ENCODE measurements around the gene TEX101. TPM values are rescaled to one million over a fixed set of nuclear protein-coding genes. Genes with fewer than 3 reads are reported as not detected.
A peak's percentile ranks its signal among the peaks of the same experiment; 100 is the strongest.
"Not testable (repeated sequence)": the region's sequence is repeated elsewhere in the genome, so short reads cannot be mapped to it uniquely, and the experiment has no call there.

TEX101 gene
- polyA plus RNA-seq, 1 donor, result not detected

DNA sequence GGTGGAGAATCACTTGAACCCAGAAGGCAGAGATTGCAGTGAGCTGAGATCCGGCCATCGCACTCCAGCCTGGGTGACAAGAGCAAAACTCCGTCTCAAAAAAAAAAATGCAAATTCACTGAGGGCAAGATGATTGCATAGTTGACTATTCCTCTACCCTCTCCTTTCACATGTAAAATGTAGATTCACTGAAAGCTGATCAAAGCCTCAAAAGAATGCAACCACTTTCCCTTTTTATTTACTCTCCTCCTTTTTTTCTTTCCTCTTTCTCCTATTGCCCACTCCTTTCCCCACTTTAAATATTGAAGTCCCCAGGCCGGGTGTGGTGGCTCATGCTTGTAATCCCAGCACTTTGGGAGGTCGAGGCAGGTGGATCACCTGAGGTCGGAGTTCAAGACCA, 6.3 kb downstream of the TEX101 start:
- no peak for DNase-seq

DNA sequence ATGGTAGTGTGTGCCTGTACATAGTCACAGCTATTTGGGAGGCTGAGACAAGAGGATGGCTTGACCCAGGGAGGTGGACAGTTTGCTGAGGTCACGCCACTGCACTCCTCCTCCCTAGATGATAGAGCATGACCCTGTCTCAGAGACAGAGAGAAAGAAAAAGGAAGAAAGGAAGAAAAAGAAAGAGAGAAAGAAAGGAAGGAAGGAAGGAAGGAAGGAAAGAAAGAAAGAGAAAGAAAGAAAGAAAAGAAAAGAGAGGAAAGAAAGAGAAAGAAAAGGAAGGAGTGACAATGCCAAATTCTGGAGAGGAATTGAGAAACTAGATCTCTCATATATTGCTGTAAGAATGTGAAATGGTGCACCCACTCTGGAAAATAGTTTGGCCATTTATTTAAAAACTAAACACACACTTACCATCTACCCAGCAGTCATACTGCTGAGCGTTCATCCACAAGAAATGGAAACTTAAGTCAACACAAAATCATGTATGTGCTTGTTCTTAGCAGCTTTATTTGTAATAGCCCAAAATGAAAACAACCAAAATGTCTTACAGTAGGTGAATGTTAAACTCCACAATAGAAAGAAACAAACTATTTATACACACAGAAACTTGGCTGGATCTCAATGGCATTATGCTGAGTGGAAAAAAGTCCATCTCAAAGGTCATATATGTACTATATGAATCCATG, 7.5 kb downstream of the TEX101 start:
- no peak for DNase-seq

DNA sequence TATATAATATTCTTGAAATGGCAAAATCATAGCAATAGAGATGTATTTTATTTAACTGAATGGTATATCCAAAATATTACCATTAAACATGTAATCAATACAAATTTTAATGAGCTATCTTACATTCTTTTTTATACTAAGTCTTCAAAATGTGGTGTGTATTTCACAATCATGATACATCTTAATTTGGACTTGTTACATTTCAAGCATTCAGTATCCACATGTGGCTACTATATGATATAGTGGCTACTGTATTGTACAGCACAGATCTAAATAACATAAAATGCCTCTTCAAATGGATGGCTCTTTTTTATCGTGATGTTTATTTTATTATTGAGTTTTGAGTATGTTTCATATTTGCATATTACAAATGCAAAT, 8.0 kb downstream of the TEX101 start:
- DNase-seq, result no peak

DNA sequence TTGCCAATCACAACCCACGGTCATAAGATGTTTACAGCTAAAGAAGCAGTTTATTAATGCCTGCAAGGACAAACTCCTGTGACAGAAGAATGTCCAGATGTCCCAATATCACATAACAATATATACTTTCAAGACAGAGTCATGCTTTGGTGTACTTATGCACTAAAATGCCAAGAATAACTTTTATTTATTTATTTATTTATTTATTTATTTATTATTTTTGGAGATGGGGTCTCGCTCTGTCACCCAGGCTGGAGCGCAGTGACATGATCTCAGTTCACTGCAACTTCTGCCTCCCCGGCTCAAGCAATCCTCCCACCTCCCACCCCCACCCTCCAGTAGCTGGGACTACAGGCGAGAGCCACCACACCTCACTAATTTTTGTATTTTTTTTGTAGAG, 9.1 kb downstream of the TEX101 start:
- DNase-seq, result no peak

DNA sequence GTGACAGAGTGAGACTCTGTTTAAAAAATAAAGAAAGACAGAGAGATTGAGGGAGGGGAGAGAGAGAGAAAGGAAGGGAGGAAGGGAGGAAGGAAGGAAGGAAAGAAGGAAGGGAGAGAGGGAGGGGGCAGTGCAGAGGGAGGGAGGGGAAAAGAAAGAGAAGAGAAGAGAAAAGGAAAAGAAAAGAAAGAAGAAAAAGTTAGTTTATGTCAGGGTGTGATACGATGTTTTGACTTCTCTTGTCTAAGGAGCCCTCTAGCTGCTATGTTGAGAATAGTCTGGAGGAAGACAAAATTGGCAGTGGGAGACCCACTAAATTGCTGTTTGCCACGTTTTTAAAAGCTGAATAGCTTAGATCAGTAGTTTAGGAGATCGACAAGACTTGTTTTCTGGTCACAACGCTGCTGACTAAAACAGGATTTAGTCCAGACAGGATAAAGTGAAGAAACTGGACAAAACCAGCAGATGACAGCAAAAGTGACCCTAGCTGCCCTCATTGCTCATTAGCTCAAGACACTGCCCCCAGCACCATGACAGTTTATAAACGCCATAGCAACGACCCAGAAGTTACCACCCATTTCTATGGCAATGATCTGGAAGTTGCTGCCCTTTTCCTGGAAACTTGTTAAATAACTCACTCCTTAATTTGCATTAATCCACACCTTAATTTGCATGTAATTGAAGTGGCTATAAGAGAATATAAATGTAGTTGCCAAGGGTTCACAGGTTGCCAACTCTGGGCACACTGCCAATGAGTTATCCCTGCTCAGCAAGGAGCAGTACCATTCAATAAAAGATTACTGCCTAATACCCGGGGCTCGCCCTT, 11.1 kb downstream of the TEX101 start:
- DNase-seq, result no peak

DNA sequence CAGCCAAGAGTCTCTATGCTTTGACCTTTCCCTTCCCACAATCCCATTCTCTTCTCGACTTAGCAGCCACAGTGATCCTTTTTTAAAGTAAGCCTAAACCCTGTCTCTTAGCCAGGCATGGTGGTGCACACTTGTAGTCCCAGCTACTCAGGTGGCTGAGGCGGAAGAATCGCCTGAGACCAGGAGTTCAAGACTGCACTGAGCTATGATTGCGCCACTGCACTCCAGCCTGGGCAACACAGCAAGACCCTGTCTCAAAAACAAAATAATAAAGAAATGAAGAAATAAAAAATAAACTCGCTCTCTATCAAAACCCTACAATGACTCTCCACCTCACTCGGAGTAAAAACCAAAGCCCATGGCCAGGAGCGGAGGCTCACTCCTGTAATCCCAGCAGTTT, 14.7 kb downstream of the TEX101 start:
- no peak for DNase-seq

DNA sequence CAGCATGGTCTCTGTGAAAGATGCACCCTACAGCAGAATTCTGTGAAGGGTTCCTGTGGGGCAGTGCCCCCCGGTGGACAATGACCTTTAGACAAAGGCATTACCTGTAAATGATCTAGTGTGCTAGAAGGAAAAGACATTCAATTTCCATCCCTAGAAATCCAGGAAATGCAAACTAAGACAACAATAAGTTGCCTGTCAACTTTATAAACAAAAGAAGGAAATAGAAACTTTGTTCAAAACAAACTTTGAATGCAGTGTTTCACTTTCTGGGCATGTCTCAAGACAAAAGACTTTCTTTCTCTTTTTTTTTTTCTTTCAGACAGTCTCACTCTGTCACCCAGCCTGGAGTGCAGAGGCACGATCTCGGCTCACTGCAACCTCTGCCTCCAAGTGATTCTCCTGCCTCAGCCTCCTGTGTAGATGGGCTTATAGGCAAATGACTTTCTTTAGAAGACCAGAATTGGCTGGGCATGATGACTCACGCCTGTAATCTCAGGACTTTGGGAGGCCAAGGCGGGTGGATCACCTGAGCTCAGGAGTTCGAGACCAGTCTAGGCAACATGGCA, 15.5 kb downstream of the TEX101 start:
- no peak for DNase-seq

DNA sequence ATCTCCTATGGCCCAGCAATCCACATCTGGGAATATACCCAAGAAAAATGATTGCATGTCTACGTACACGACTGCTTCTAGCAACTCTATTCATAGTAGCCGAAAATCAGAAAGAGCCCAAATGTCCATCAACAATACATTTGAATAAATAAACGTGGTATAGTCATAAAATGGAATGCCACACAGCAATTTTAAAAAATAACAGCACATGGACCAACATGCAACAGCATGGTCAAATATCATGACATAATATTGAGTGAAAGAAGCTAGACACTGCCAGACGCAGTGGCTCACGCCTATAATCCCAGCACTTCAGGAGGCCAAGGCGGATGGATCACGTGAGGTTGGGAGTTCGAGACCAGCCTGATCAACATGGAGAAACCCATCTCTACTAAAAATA, 16.3 kb downstream of the TEX101 start:
- no peak for DNase-seq

DNA sequence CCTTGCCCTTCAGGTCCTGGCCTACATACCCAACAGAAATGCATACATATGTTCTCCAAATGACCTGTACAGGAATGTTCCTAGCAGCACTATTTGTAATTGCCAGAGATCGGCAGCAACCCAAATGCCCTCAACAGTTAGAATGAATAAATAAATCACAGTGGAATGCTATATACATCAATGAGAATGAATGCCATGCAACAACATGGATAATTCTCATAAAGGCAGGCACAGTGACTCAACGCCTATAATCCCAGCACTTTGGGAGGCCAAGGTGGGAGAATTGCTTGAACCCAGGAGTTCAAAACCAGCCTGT, 18.6 kb downstream of the TEX101 start:
- no peak for DNase-seq

DNA sequence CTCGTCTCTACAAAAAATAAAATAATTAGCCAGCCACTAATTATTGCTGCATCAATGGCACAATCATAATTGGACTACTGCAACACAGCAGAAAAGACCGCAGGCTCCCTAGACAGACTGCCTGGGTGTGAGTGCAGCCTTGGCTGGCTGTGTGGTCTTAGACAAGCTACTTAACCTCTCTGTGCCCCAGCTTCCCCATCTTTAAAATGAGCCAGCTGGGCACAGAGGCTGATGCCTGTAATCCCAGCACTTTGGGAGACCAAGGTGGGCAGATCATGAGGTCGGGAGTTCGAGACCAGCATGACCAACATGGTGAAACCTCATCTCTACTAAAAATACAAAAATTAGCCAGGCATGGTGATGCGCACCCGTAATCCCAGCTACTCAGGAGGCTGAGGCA, 19.0 kb downstream of the TEX101 start:
- DNase-seq, result no peak

DNA sequence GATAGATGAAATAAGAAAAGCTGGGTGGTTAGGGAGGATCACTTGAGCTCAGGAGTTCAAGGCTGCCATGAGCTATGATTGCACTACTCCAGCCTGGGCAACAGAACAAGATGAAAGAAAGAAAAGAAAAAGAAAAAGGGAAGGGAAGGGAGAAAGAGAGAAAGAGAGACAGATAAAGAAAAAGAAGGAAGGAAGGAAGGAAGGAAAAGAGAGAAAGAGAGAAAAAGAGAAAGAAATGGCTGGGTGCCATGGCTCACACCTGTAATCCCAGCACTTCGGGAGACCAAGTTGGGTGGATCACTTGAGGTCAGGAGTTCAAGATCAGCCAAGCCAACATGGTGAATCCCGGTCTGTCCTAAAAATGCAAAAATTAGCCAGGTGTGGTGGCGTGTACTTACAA, 21.1 kb downstream of the TEX101 start:
- no peak for DNase-seq

DNA sequence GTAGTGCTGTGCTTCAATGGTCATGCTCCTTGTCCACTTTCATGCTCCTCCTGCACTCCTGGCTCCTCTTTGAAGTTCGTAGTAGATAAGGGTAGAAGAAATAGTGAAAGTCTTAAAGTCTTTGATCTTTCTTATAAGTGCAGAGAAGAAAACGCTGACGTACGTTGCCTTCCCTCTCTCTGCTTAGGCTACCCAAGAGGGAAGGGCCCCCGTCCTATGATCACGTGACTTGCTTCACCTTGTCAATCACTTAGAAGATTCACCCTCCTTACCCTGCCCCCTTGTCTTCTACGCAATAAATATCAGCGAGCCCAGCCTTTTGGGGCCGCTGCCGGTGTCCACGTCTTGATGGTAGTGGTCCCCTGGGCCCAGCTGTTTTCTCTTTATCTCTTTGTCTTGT, 22.6 kb downstream of the TEX101 start:
- DNase-seq, result not testable (repeated sequence)

DNA sequence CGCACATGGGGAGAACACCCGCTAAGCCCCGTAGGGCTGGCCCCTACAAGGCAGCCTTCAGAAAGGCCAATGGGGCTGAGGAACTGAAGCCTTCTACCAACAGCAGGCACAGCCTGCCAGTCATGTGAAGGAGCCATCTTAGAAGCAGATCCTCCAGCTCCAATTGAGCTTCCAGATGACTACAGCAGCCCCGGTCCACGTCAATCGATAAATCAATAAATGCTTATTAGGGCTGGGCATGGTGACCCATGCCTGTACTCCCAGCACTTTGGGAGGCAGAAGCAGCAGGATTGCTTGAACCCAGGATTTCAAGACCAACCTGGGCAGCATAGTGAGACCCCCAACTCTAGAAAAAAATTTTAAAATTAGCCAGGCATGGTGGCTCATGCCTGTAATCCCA, 23.0 kb downstream of the TEX101 start:
- no peak for DNase-seq

DNA sequence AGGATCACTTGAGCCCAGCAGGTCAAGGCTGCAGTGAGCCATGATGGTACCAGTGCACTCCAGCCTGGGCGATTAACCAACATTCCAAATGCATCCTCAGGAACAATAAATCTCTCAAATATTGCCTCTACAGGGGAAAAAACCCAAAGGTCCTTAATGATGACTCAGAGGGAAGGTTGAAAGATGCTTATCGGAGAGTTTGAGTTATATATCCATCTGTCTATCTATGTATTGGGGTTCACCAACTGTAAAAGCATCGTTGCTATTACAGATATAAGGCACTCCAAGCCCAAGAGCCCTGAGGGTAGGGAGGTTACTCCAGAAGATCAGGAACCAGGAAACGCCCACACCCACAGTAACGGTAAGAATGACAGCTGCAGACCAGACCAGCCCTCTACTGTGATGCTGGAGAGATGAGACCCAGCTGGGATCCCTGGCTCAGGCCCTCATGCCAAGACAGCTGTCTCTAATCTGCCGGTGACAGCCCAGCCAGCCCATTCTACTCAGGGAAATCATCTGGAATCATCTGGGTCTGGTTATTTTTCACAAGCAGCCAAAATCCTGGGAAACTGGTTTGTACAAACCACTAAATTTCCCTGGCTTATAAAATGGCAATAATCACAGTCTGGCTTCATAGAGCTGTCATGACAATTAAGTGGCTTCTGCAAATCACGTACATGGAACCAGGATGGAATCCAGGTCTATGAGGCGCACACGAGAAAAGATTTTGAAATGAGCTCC, 23.8 kb downstream of the TEX101 start:
- DNase-seq, result peak; percentile 61

DNA sequence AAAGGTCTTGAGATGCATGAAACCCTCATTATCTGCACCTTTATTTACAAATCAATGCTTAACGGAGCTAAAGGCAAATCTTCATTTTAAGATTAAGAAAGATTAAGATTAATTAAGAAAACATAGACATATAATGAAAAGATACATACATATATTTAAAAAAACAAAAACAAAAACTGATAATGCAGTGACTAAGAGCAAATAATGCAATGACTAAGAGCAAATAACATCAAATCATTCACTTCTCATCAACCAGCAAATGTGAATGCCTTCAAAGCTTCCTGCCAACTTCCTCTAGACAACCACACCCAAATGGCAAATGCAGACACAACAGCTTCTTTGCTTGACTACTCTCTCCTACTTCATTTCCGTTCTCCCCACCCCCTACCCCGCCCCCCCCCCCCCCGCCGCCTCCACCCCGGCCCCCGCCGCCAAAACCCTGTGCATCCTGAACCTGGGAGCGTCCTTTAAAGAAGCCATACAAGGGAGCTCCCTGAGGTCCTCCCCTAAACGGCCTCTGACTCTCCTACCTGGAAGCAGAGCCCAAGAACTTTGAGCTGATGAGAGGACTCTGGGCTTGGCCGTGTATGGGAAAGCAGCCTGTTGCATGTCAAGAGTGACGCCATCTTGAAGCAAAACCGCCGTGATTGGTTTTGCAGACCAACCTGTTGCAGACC, 24.5 kb downstream of the TEX101 start:
- DNase-seq, result no peak

DNA sequence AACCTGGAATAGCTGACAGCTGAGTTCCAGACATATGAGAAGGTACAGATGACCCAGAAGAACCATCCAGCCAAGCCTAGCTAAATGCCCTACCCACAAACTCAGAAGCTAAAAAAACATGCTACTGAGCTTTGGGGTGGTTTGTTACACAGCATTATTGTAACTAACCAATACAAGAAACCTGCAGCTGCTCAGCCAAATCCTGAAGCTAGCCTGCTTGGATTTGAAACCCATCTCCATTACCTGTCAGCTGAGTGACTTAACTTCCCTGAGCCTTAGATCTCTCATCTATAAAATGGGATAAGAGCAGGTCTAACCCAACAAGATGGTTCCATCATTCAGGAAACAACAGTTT, 25.0 kb downstream of the TEX101 start:
- no peak for DNase-seq

DNA sequence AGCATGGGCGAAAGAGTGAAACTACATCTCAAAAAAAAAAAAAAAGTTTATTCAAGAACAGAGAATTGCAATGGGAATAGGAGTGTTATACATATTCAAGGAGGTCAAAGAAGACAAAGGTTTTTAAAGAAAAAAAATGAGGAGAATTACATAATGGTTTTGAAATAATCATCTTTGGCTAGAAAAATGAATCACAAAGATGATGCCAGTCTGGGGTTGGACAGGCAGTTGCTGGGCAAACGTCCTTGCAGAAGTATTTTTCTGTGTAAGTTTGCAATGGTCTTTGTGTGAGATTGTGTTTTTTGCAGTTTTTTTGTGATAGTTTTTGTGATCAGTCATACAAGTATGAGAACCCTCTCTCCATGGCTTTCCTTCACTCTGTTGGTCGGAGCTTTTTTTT, 27.0 kb downstream of the TEX101 start:
- no peak for DNase-seq

DNA sequence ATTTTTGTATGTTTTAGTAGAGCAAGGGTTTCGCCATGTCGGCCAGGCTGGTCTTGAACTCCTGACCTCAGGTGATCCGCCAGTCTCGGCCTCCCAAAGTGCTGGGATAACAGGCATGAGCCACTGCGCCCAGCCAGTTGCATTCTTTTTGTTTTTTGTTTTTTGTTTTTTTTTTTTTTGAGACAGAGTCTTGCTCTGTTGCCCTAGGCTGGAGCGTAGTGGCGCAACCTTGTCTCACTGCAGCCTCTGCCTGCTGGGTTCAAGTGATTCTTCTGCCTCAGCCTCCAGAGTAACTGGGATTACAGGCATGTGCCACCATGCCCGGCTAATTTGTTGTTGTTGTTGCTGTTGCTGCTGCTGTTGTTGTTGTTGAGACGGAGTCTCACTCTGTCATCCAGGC, 29.4 kb downstream of the TEX101 start:
- not testable (repeated sequence) for DNase-seq

DNA sequence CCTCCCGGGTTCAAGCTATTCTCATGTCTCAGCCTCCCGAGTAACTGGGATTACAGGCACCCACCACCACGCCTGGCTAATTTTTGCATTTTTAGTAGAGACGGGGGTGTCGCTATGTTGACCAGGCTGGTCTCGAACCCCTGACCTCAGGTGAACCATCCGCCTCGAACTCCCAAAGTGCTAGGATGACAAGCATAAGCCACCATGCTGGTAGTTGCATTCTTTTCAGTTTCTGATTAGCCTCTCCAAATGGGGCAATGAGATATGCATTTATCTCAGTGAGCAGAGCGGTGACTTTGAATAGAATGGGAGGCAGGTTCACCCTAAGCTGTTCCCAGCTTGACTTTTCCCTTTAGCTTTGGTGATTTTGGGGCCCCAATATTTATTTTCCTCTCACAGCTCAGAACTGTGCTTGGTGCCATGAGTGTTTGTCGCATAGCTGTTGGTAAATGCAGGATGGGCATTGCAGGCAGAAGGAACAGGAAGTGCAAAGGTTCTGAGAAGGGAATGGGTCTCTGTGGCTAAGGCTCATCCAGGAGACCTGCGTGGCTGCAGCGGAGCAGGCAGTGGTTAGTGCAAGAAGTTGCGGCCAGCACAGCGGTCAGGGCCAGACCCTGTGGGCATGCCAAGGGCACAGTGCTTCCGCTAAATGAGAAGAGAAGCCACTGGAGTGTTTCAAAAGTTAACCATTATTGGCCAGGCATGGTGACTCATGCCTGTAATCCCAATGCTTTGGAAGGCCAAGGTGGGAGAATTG, 30.0 kb downstream of the TEX101 start:
- no peak for DNase-seq

DNA sequence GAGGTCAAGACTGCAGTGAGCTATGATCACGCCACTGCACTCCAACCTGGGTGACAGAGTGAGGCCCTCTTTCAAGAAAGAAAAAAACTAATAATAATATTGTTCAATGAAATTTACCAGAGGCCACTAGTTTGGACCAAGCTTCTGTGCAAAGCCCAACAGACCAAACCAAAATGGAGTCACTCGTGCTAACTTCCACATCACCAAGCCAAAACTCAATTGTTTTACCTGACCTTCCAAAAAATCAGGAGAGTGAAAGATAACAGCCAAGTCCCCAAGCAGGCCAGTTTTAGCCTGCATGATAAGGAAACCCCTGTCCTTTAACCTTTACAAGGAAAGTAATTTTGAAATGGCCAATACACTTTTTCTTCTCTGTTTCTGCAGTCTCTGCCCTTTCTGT, 30.7 kb downstream of the TEX101 start:
- DNase-seq, result no peak

DNA sequence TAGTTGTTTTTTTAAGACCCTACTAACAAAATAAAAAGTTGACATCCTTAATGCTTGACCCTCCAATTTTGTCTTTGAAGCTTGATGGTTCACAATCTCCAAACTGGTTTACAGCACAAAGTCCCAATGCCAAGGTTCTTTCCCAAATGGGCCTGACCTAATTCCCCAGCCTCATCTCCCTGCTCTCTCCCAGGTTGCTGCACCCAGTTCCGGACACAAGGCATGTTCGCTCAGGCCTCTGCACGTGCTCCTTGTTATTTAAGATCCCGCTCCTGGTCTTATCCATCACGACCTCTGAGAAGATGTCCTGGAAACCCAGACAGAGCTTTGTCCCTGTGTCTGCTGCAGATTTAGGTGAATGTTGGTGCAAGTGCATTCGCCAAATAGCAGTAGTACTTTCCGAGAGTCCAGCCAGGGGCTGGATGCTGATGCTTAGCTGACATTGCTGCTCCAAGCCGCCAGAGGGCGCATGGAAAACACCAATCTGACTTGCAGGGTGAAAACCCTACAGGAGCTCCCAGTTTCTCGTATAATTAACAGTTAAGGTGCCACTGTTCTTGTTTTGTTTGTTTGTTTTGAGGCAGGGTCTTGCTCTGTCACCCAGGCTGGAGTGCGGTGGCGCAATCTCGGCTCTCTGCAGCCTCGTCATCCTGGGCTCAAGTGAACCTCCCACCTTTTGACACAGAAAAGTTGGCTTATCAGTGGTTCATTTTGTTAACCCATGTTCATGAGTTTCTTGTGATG, 32.2 kb downstream of the TEX101 start:
- peak; percentile 76 for DNase-seq

Data from left kidney (tissue), 2 donors.